Osteocyte (in vitro differentiated cells): Measurements from ENCODE around the gene DPH2. TPM values are rescaled to one million over a fixed set of nuclear protein-coding genes. Genes with fewer than 3 reads are reported as not detected.
A peak's percentile ranks its signal among the peaks of the same experiment; 100 is the strongest.

ENCODE experiments used
- DNase-seq: peaks from one replicate; pipeline ENCODE4 v3.0.0; 2021; ENCODE audit warnings: mixed read lengths; ENCODE audit not compliant: unreplicated experiment; ENCODE audit errors: extremely low spot score
- H3K27ac Mint-ChIP-seq: one replicate; pipeline ENCODE4 v1.8.0; 2021; ENCODE audit warnings: mild to moderate bottlenecking, mixed read lengths; ENCODE audit not compliant: unreplicated experiment
- H3K27me3 Mint-ChIP-seq: one replicate; pipeline ENCODE4 v1.8.0; 2021; ENCODE audit warnings: mixed read lengths; ENCODE audit not compliant: unreplicated experiment
- H3K36me3 Mint-ChIP-seq: one replicate; pipeline ENCODE4 v1.8.0; 2021; ENCODE audit warnings: mixed read lengths; ENCODE audit not compliant: unreplicated experiment
- H3K4me1 Mint-ChIP-seq: one replicate; pipeline ENCODE4 v1.8.0; 2021; ENCODE audit warnings: mixed read lengths; ENCODE audit not compliant: unreplicated experiment
- H3K4me3 Mint-ChIP-seq: one replicate; pipeline ENCODE4 v1.8.0; 2021; ENCODE audit warnings: mild to moderate bottlenecking, moderate library complexity, mixed read lengths; ENCODE audit not compliant: unreplicated experiment
- H3K9me3 Mint-ChIP-seq: one replicate; pipeline ENCODE4 v1.8.0; 2021; ENCODE audit warnings: mixed read lengths; ENCODE audit not compliant: unreplicated experiment
- CTCF ChIP-seq: fragments of 200-600 bp; sonication (generic); IDR thresholded peaks from 2 replicates; pipeline ENCODE4 v1.5.0; 2021; ENCODE audit warnings: antibody characterized with exemption, mild to moderate bottlenecking, moderate library complexity
- total RNA-seq: library from RNA; stranded (reverse); gene quantifications from 2 replicates; pipeline ENCODE4 v1.2.1, GENCODE V29; 2021

DPH2 gene
- total RNA-seq, 1 donor from 2014 or later, result 22.4 TPM

GRCh38 chr1:43973981-43974442 is 4.2 kb downstream of the DPH2 start:
- Mint-ChIP-seq H3K27me3 (no peaks in the 10 kb centered on the region), H3K9me3 (no peaks in the 10 kb centered on the region), H3K4me3 (peak overlapping the region; percentile 91), H3K4me1 (peaks cover 53% of the 10 kb centered on the region), H3K27ac (peak overlapping the region; percentile 92), H3K36me3 (peaks cover 19% of the 10 kb centered on the region)
- no peak for TF ChIP-seq CTCF
- no peak for DNase-seq

GRCh38 chr1:43974443-43975248 is 4.8 kb downstream of the DPH2 start, which contains the start of gene ATP6V0B:
Gene ATP6V0B, plus strand, starts transcription at chr1:43974960. Its CDS starts 81 bp downstream, at chr1:43975041.
- Mint-ChIP-seq H3K4me1 (peaks cover 49% of the 10 kb centered on the region), H3K36me3 (peaks cover 19% of the 10 kb centered on the region), H3K27me3 (no peaks in the 10 kb centered on the region), H3K4me3 (peak within 1 kb of the TSS; percentile 91), H3K27ac (peak within 1 kb of the TSS; percentile 92), H3K9me3 (no peaks in the 10 kb centered on the region)
- DNase-seq, result peak; percentile 96
- TF ChIP-seq CTCF, result no peak

- H3K27ac Mint-ChIP-seq, result peak overlapping the region; percentile 77
- no peak for DNase-seq
- peaks cover 19% of the 10 kb centered on the region for H3K36me3 Mint-ChIP-seq
- no peaks in the 10 kb centered on the region for H3K27me3 Mint-ChIP-seq
- H3K4me3 Mint-ChIP-seq, result peak overlapping the region; percentile 91
- no peaks in the 10 kb centered on the region for H3K9me3 Mint-ChIP-seq
- peaks cover 51% of the 10 kb centered on the region for H3K4me1 Mint-ChIP-seq
- TF ChIP-seq CTCF, result no peak
These were observed 5.6 kb downstream of the DPH2 start for GRCh38 chr1:43975249-43975961.

- no peak for TF ChIP-seq CTCF
- H3K9me3 Mint-ChIP-seq, result no peaks in the 10 kb centered on the region
- H3K27me3 Mint-ChIP-seq, result no peaks in the 10 kb centered on the region
- H3K36me3 Mint-ChIP-seq, result peaks cover 19% of the 10 kb centered on the region
- peak overlapping the region; percentile 91 for H3K4me3 Mint-ChIP-seq
- H3K4me1 Mint-ChIP-seq, result peaks cover 52% of the 10 kb centered on the region
- peak overlapping the region; percentile 77 for H3K27ac Mint-ChIP-seq
- DNase-seq, result no peak
These were observed 6.2 kb downstream of the DPH2 start for GRCh38 chr1:43976045-43976444.

GRCh38 chr1:43976890-43977289 is 7.1 kb downstream of the DPH2 start:
- no peak overlapping the region for H3K27ac Mint-ChIP-seq
- DNase-seq, result no peak
- no peaks in the 10 kb centered on the region for H3K9me3 Mint-ChIP-seq
- no peak for TF ChIP-seq CTCF
- H3K27me3 Mint-ChIP-seq, result no peaks in the 10 kb centered on the region
- H3K4me3 Mint-ChIP-seq, result peak overlapping the region; percentile 91
- peaks cover 50% of the 10 kb centered on the region for H3K4me1 Mint-ChIP-seq
- H3K36me3 Mint-ChIP-seq, result peaks cover 19% of the 10 kb centered on the region
